LHCN-M2 (cell line): ENCODE results near the gene TRAF1. TPM values are rescaled to one million over a fixed set of nuclear protein-coding genes. Genes with fewer than 3 reads are reported as not detected.
"Not testable (repeated sequence)": the region's sequence is repeated elsewhere in the genome, so short reads cannot be mapped to it uniquely, and the experiment has no call there.

Experiments
- DNase-seq: peaks from one replicate; pipeline ENCODE4 v3.0.0-alpha.2; 2012; ENCODE audit warnings: low read depth
- polyA plus RNA-seq: library from polyadenylated mRNA; unstranded; fragments of >200 nt; gene quantifications from one replicate; pipeline ENCODE4 v1.2.1, GENCODE V29; 2012; ENCODE audit warnings: missing spikeins
- total RNA-seq: library from RNA; depleted of rRNA; stranded (reverse); fragments of >200 nt; gene quantifications from 2 replicates; pipeline ENCODE4 v1.2.3, GENCODE V29; 2014; rRNA removed

The TRAF1 gene, protein sequence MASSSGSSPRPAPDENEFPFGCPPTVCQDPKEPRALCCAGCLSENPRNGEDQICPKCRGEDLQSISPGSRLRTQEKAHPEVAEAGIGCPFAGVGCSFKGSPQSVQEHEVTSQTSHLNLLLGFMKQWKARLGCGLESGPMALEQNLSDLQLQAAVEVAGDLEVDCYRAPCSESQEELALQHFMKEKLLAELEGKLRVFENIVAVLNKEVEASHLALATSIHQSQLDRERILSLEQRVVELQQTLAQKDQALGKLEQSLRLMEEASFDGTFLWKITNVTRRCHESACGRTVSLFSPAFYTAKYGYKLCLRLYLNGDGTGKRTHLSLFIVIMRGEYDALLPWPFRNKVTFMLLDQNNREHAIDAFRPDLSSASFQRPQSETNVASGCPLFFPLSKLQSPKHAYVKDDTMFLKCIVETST
- 0.90 and 0.98 TPM in 2 replicates for total RNA-seq
- polyA plus RNA-seq = 1.2 TPM

DNA sequence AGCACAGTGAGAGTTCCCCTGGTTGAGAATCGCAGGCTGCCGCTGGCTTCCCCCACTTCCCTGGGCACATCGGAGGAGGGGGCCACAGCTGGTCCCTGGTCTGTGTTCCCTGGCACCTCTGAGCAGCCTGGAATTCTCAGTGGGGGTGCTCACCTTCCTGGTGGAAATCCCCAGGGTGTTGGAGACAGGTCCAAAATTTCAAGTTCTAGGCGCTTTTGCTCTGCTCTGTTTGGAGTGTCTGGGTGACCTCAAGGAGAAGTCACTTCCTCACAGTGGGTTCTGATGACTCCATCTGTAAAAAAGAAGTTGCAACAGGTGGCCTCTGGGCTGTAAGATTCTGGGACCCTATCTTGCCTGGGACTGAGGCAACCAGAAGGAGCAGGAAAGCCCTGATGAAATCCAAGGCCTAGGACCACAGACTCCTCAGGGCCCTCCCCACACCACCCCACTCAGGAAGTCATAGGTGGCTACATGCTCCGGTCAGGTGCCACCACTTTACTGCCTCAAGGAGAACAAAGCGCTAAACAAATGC lies at the start of gene TRAF1:
TRAF1 (minus strand) TSS at position 400 of the 532 bp plus-strand sequence. CDS start 721 bp downstream, outside the sequence.
- DNase-seq = peak; percentile 37

DNA sequence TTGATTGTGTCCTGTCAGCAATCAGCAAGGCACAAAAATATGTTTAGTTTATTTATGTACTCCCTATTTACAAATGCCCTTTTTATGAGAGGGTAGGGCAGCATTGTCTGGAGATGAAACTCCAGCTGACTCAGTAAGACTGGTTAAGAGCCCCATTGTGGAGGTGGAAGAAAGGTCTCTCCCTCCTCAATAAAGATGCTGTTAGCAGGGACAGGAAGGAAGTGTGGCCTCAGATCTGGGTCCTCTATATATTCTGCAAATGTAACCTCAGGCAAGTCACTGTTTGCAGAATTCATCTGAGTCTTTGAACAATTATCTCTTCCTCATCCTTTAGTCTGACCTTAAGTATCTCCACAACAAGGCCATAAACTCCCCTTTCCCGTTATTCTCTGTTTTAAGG lies 48.3 kb upstream of the TRAF1 start:
- no peak for DNase-seq

DNA sequence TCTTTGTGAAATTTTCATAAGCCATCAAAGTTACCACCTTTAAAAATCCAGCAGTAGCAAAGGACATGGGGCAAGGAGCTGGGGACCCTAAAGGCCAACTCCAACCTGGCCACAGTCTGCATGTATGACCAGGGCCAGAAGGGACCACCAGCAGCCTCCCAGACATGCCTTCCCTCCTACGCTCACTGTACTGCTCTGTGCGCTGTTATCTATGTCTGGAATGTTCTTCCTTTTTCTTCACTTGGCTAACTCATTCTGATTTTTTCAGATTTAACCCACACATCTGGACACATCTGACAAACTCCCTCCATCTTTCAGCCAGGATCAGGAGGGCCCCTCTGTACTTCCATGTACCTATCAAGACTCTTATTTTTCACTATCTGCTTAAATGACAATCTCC lies 47.6 kb upstream of the TRAF1 start:
- DNase-seq = no peak

DNA sequence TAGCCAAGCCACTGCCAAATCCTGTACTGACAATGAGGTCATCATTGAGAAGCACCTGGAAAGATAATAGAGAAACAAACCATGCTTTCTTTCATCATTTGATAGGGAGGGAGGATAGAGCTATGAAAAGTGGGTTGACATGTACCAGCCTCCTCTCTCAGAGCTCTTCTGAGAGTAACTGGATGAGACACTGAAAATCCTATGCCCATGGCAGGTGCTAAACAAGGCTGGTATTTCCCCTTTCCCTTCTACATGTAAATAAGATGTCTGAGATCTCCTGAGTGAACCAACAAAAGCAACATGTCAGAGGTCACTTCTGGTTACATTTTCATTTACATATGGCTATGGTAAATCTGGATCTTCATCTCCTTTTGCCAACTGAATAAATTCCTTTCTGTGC lies 45.3 kb upstream of the TRAF1 start:
- DNase-seq = no peak

DNA sequence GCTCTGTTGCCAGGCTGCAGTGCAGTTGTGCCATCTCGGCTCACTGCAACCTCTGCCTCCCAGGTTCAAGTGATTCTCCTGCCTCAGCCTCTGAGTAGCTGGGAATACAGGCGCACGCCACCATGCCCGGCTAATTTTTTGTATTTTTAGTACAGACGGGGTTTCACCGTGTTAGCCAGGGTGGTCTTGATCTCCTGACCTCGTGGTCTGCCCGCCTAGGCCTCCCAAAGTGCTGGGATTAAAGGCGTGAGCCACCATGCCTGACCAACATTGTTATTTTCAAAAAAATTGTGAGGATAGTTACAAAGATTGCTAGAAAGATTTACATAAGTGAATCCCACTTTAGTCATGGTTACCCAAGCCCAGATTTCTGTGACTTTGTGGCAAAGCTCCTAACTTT lies 44.9 kb upstream of the TRAF1 start:
- DNase-seq = not testable (repeated sequence)

DNA sequence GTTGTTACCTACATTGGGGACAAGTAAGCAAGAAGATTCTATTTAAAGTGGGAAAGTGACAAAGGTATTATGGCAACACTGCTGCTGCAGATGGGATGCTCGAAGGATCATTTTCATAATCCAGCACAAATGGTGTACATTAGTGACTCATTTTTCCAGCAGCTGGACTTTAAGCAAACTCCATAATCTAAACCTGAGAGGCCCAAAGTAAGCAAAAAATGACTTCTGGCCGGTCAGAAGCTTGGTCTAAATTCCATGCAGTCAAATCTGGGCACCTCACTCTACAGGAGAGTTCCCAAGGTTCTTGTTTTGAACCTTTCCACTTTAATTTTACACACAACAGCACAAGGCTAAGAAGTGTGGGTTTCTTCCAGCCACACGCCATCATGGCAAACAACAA lies 43.6 kb upstream of the TRAF1 start:
- peak; percentile 19 for DNase-seq

DNA sequence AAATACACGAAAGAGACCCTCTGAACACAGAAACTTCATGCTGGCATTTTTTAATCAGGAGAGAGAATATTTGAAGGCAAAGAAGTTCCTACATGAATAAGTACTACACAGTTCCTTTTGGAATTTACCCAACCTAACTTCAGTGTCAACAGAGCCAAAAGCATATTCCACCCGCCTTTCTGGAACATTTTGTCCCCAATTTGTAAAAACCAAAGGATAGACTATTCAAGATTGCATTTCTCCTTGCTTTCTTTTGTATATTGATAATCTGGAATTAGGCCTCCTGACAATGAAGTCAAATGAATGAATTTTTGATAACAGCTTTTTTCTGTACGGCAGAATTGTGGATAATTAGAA lies 39.4 kb upstream of the TRAF1 start:
- no peak for DNase-seq

DNA sequence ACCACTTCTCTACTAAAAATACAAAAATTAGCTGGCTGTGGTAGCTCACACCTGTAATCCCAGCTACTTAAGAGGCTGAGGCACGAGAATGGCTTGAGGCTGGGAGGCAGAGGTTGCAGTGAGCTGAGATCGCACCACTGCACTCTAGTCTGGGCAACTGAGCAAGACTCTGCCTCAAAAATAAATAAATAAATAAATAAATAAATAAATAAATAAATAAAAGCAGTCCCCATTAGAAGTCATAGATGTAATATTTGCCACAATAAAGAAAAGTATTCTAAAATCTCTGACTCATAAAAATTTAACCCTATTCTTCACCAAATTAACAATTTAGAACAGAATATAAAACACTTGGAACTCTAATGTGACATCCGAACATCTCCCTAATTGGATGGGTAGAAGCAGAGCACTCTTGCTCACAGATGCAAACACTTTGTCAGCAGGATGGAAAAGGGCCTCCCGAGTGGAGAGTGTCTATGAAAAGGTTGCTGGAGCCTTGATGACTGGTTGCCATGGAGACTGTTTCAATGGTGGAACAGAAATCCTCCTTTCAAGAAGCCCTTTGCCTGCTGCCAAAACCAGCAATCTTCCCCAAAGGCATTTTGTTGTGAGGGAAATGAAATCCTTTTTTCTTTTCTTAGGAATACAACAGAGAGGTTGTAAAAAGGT lies 38.9 kb upstream of the TRAF1 start:
- no peak for DNase-seq

DNA sequence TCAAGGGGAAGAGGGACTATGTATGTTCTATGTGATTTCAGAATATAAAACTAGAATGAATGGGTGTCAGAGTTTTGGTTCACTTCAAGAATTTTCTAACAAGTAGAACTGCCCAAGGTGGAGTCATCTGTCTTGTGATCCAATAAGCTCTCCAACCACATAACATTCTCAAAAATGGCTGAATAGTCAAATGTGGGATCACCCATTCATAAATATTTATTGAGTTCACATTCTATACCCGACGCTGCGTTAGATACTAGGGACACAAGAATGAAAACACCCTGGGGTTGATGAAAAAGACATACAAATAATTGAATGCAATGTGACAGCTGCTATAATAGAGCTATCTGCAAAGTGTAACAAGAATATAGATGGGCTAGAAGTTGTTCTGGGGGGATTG lies 35.3 kb upstream of the TRAF1 start:
- DNase-seq = no peak

DNA sequence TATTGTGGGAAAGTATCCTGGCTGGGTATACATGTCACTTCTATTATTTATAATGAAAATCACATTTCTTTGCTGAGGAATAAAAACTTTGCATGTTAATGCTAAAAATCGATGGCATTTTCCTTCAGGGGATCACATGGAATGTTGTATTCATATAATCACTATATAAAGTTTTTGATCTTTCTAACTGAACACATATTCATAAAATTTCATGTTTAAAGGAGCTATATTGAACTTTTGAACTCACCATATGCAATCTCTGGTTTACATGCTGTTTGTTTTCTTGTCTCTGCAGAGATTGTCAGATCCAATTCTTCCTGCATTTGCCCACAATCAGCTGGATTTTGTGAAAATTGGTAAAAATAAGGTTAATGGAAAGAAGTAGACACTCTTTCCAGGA lies 33.4 kb upstream of the TRAF1 start:
- DNase-seq = no peak

DNA sequence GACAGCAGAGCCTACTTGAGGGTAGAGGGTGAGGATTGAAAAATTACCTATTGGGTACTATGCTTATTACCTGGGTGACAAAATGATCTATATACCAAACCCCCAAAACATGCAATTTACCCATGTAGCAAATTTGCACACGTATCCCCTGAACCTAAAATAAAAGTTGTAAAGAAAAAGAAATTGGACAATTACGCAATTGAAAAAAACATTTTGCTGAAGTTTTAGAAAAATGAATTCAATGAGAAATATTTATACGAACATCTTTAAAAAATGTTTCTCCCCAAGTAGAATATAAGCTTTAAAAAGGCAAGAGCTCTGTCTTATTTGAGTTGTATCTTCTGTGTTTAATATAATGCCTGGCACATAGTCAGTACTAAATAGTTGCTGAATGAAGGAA lies 30.3 kb upstream of the TRAF1 start:
- no peak for DNase-seq

DNA sequence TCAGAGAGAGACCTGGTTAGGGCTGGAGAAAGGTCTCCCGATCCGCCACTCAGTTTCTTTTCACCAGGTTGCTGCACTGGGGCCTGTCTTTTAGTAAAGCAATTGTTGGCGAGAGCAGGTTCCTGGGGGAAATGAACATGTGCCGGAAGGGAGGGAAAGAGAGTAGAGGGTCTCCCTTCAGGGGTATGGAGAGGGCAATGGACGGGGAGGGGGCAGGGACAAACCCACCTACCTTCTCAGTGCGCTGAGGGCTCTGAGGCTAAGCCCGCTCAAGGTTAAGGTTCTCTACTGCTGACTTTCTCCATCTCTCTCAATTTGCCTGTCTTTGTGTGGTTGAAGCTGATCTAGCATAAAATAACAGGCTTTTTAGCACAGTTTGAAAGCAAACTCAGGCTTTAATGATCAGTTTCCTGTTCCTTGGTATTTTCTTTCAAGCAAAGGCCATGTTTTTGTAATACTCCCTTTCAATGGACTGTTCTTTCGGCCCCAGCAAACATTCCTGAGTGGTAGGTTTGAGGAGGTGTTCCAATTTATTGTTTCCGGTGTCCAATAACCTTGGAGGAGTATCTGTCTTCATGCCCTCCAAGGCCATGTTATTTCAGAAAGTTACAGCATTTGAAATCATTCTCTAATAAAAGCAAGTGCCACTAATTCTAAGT lies 25.5 kb upstream of the TRAF1 start:
- DNase-seq = no peak

DNA sequence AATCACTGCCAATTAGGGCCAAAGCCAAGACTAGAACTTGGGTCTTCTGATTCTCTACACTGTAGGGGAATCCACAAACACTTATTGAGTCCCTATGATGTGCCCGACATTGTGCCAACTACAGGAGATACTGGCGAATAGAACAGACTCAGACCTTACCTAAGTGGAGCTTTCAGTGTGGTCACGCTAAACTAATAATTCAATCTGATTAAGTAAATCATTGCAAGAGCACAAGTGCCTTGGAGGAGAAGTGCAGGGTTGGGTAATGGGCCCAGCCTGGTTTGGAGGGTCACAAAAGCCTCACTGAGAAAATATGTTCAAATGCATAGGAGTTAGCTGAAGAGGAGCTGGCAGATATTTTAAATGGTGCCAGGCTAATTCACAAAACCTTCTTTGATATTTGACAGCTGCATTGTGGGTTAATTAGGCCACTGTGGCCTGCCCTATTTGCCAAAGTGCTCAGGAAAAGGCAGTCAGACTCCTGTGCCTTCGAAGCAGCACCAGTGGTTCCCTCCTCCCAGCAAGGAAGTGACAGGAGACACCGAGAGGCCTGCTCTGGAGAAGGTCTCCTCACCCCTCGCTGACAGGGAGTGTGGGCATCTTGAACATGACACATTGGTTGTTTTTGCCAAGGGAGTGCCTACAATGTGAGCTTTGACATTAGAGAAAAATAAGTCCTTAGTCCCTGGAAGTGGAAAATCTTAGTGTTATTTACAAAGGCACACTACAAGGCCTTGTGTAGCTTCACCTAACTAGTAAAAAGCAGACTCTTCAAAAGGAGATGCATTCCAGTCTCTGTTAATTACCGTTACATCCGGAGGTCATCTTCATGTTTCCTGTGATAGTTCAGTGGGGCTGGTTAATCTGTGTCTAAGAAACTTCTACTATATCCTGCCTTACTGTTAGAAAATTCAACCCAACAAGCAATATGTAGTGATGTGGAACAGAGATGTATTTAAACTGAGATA lies 24.1 kb upstream of the TRAF1 start:
- no peak for DNase-seq

DNA sequence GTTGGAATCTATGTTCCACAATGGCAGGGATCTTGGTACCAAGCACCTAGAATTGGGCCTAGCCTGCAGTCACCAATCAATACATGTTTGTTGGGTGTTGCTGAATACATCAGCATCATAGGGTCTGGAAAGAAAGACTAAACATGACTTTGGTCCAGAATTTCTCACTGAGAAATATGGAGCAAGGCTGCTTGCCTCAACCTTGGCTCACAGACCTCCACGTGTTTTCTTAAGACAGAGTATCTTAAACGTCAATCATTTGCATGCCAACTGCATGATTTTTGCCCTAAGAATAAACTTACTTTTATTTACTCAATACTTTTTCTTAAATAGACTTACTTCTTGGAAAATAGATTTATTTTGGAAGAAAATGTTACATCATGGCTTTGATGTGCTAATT lies 22.7 kb upstream of the TRAF1 start:
- no peak for DNase-seq

DNA sequence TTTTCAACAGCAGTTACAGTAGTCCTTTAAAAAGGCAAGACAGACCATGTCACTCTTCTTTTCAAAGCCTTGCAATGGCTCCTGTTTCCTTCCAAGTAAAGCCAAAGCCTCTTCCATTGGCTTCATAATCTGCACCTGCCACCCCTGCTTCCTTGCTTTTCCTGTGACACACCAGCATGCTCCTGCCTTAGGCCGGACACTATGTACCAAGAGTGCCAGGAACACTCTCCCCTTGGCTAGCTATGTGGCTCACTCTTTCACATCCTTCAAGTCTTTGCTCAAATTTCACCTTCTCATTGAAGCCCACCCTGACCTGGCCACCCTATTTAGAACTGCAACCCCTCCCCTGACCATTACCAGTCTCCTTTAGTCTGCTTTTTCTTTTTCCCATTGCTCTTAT lies 22.2 kb upstream of the TRAF1 start:
- DNase-seq = no peak

DNA sequence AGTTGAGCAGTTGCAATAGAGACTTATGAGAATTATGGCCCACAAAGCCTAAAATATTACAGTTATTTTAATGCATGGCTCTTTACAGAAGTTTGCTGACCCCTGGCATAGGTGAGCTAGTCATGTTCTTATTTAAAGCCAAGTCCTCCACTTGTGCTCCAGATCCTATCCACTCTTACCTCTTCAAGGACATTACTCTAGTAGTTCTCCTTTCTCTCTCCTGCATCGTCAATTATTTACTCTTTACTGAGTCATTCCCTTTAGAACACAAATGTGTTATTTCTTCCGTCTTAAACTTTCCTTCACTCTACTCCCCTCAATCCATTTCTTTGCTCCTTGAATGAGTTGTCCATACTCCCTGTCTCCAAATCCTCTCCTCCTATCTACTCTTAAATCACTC lies 20.6 kb upstream of the TRAF1 start:
- DNase-seq = no peak

DNA sequence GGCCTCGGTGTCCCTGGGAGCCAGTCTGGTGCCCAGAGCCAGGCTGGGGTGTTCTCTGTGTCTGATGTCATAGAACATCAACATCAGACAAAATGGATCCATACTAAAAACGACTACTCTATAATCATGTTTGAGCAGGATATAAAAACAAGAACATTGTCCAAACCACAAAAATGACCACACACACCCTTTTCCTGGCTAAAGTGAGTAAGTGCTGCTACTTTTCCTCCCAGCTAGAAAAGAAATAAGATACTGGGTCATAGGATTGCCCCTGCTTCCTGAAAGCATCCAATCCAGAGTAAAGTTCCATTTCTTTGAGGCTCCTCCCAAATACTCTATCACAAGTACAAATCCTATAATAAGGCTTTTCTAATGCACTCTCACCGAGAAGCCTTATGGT lies 19.7 kb upstream of the TRAF1 start:
- DNase-seq = peak; percentile 64

DNA sequence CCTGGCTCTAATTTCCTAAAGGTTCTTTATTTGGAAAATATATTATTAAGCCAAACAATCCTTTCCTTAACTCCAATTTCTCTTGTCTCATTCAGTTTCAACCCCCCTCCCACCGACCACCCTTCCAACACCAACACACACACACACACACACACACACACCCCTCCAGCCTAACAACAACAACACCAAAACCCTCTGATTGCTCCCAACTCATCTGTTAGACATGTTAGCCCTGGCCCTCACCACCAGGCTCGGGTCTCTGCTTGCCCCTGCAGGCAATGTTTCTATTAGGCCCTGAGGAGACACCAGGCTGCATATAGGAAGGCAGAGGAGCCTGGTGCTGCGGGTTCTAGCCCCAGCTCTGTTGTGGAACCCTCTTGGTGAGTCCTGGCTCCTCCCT lies 18.4 kb upstream of the TRAF1 start:
- no peak for DNase-seq

DNA sequence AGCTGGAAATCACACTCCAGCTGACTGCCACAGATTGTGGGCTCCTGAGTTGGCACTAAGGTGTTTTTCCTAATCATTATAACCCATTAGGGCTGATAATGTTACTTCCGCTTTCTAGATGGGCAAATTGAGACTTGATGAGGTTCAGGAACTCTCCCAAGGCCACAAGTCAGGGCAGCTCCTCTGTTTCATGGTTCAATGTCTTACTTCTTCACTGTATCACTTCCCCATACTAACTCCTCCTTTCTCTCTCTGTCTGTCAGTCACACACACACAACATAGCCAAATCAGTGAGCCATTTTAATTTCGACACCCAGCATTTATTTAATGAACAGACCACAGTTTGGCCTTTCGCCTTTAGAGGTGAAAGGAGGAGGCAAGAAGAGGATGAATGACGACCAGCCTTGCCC lies 17.8 kb upstream of the TRAF1 start:
- no peak for DNase-seq

DNA sequence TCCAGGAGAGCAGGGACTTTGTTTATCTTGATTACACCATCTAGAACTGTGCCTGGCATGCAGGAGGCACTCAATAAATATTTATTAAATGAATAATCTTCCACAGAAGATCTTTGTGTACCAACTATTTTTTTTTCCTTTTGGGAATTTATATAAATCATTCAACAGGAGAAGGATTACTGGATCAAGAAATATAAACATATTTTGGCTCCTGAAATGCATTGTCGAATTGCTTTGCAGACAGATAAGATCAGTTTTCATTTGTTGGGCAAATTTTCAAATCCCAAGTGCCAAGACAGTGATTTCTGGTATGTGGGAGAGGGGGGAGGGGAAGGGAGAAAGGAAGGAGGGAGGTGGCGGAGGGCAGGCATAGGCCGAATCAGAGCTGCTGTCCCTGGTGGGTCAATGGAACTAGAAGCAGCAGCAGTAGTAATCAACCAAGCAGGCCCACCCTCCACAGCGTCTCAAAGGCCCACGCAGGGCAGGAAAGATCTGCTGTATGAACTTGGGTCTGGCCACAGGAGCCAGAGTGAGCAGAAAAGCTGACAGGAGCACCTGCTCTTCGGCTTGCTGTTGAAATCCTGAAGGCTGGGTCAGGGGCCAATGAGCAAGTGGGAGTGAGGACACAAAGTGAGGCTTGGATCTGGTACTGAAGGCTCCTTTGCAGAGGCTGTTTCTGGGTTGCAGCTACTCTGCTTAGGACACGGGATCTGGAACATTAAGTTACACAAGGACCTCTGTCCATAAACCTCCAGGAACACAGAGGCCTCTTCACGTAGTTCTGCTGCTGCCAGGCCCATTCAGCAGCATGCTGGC lies 15.8 kb upstream of the TRAF1 start:
- DNase-seq = no peak
